Hematopoietic multipotent progenitor cell treated with erythropoietin and hydrocortisone succinate and interleukin-3 and kit ligand, for 17 days (in vitro differentiated cells): ENCODE measurements around the gene SLC66A1.

ENCODE experiments used
- DNase-seq: peaks from one replicate; pipeline ENCODE4 v3.0.0-alpha.2; 2015; ENCODE audit warnings: low spot score

Gene SLC66A1

DNA sequence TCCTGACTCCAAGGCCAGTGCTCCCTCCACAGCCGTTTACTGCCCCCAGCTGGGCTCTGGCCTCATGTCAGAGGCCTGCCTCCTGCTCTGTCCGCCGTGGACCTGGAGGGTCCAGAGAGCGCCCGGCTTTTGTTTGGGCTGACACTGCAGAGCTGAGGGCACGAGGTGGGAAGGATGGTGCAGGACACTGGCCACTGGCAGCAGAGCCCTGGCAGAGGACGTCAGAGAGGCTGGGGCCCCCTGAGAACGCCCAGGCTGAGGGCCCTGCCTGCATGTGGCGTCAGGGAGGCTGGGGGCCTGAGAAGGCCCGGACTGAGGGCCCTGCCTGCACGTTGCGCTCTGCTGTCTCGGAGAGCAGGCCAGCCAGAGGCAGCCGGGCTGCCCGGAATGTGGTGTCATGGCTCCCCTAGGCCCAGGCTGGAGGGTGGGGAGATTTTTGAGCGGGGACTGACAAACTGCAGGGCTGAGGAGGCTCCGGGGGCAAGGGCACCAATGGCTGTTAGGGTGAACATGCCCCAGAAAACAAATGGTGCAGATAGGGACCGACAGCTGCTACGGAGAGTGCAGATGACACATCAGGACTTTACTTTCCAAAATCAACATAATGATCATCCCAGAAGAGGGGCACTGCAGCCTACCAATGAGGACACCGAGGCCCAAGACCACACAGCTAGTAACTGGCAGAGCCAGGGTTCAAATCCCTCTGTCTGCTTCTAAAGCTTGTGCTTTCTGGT lies 31.7 kb downstream of the SLC66A1 start:
- no peak for DNase-seq

- DNase-seq, result peak; percentile 19
These were observed 32.3 kb downstream of the SLC66A1 start for GRCh38 chr1:19344372-19344810.

GRCh38 chr1:19344831-19345230 lies 32.7 kb downstream of the SLC66A1 start:
- no peak for DNase-seq

DNA sequence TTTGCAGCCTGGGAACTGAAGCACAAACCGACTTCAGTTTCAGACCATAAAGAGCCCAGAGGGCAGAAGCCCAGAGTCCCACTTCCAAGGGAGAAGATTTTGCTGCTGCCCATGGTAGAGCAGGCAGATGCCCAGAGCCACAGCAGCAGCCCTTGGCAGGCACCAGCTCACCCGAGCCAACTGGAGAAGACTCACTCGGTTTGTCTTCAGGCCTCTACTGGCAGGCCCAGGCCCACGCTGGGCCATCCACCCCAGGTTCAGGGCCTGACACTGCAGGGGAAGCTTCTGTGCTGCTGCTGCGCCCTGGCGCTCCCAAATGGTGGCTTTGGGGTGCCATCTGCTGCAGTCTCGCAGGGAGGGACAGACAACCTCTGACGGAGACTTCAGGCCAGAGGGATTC lies 33.3 kb downstream of the SLC66A1 start:
- no peak for DNase-seq

GRCh38 chr1:19346026-19346425 lies 33.9 kb downstream of the SLC66A1 start:
- no peak for DNase-seq

- no peak for DNase-seq
These were observed 35.5 kb downstream of the SLC66A1 start for GRCh38 chr1:19347533-19348172.

GRCh38 chr1:19348441-19349198 lies 36.5 kb downstream of the SLC66A1 start:
- no peak for DNase-seq

GRCh38 chr1:19349999-19350398 lies 37.9 kb downstream of the SLC66A1 start:
- DNase-seq, result no peak

DNA sequence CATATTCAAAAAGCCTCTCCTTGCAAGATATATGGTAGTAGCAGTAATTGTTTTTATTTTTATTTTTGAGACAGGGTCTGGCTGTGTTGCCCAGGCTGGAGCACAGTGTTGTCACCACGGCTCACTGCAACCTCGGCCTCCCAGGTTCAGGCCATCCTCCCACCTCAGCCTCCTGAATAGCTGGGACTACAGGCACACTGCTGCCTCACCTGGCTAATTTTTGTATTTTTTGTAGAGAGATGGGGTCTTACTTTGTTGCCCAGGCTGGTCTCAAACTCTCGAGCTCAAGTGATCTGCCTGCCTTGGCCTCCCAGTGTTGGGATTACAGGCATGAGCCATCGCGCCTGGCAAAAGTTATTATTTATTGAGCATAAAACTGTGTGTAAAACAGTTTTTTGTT lies 38.4 kb downstream of the SLC66A1 start:
- no peak for DNase-seq

DNA sequence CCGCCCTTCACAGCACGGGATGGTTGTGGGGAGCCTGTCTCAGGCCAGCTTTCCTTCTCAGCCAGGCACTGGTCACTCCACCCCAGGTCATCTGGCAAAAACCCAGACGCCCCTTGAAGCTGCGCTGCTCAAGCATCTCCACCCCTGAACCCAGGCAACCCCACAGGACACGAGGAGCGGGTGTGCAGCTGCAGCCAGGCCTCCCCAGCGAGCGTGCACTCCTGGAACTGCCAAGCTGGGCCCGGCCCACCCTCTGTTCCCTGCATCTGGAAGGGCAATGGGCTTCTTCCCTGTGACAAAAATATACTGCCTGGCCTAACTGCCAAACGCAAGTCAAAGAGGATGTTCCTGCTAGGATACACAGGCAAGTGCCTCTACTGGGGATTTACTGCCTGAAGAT lies 39.7 kb downstream of the SLC66A1 start:
- DNase-seq, result no peak

DNA sequence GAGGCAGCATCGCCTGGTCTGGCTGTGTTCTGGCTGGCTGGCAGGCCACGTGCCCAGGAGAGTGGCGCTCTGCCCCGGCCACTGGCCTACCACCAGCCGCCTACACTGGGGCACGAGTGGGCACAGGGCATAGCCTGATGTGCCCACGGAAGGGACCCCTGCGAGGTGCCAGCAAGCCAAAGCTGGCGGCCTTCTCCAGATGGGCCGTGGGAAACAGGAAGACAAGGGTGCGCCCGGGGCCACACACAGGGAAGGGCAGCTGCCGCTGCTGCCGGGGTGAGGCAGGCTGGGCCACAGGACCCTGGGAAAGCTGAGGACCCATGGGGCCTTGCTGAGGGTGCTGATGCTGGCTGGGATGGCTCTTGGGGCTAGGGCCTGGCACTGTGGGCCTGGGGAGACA lies 40.7 kb downstream of the SLC66A1 start:
- no peak for DNase-seq

GRCh38 chr1:19353596-19353995 lies 41.5 kb downstream of the SLC66A1 start:
- no peak for DNase-seq

- no peak for DNase-seq
These were observed 42.4 kb downstream of the SLC66A1 start for GRCh38 chr1:19354531-19354981.

DNA sequence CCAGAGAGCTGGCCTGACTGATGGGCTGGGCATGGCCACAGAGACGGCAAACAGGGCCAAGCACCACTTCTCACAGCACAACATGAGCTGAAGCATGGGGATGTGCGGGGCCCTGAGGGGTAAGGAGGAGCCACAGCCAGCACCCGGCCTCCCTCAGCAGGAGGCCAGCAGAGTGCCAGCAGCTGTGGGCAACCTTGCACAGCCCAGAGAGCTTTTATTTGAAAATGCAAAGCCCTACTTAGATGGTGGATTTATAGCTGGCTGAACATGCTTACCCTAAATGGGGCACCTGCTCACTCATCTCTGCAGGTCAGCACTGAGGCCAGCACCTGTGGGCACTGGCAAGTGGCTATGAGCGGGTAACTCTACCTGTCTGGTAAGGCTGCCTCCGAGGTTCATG lies 44.1 kb downstream of the SLC66A1 start:
- DNase-seq, result no peak

DNA sequence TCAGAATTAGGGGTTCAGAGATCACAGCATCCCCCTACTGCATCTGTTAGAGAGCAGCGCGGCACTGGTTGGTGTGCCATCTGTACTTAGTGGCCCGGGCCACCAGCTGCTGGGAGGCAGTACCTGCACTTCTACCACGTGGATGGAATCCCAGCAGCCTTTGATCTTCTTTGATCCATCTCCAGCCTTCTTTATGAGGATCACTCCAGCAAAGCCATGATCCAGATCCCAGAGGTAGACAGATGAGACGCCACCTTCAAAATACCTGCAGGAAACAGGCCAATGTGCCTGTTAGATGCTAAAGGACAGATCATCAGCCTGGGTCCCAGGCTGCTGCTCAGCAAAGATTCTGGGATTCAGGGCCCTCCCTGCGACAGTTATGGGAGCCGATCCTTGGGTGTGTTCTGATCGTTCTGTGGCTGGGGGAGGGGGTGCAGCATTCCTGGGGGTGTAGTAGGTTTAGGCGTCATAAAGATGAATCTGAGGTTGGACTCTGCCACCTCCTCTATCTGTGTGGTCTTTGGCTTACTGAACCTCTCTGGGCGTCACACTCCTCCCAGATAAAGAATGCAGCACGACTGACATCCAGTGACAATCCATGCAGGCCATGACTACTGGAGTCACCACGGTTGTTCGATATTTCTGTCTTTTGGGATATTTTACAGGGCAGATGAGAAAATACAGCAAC lies 45.3 kb downstream of the SLC66A1 start:
- no peak for DNase-seq

DNA sequence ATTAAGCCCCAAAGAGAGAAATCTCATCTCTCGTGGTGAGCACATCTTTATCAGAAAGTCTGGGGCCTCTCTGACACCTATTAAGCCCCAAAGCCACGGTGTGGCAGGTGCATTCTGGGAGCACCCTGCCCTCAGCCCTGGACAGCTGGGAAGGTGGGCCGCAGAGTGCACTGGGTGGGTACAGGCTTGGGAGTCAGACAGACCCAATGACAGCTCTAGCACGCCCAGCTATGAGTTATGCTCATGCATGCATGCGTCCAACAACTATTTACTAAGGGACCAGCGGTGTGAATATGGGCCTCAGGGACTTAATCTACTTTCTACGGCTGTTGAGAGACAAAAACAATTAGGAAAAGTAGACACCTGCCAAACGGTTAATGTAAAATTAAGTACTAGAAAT lies 46.6 kb downstream of the SLC66A1 start:
- DNase-seq, result no peak

- DNase-seq, result no peak
These were observed 47.2 kb downstream of the SLC66A1 start for GRCh38 chr1:19359357-19359756.

DNA sequence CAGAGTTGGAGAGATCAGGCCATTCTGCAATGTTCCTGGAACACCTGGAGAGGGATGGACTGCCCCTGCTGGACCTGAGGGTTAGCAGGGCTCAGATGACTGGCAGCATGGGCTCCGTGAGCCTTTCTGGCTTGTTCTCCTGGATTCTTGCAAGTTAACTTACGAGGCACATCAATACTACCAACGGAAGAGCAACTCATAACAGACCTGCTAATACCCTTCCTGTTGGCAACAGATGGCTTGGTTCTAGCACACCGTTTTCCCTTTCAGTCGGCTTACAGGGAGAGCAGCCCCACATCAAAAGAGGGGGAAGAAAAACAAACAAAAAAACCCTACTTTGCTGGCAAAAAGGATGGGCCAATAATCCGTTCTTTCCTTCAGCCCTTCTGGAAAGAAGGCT lies 47.9 kb downstream of the SLC66A1 start:
- DNase-seq, result no peak

DNA sequence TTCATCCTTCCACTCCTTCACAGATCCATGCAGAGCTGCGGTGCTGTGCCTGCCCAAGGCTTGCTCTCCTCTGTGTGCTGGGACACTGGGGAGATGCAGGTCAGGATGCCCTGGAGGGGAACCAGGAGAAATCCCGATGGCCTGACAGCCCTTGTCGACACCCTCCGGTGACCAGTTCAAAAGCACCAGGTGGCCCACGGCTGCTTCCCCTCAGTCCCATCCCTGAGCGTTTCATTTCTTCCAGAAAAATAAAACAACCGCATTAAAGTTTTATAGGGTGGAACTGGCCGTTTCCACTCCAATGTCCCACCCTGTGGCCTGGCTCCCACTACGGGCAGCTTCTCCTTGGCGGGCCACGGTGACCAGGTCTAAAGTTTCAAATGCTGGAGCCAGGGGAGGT lies 48.3 kb downstream of the SLC66A1 start:
- no peak for DNase-seq

DNA sequence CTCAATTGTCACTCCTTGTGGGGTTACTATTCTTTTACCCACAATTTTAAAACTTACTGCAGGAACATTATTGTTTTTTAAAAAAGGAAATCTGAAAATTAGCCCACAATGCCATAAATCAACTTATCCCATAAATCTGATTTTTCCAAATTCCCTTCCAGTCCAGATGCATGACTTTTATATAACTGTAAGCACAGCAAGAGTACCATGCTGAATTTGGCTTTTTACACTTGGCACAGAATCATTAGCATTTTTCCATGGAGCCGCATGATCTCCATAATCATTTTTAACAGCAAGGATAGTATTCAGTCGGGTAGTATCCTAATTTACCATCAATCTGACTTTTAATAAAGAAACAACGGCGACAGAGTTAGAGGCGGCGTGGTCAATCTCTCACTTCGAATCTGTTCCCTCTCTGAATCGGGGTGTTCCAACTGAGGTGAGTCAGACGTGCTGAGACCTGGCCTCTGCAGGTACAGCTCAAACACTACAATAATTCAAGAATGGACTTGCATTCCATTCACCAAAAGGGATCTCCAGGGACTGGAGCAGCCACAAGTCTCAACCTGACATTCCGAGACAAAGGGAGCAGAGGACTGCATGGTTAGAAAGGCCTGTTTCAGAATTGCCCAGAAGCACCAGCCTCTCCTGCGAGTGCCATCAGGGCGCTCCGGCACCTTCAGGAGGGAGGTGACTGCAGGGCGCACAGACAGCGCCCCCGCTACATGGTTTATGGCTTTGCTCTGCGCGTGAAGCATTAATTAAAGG lies 48.9 kb downstream of the SLC66A1 start:
- no peak for DNase-seq

DNA sequence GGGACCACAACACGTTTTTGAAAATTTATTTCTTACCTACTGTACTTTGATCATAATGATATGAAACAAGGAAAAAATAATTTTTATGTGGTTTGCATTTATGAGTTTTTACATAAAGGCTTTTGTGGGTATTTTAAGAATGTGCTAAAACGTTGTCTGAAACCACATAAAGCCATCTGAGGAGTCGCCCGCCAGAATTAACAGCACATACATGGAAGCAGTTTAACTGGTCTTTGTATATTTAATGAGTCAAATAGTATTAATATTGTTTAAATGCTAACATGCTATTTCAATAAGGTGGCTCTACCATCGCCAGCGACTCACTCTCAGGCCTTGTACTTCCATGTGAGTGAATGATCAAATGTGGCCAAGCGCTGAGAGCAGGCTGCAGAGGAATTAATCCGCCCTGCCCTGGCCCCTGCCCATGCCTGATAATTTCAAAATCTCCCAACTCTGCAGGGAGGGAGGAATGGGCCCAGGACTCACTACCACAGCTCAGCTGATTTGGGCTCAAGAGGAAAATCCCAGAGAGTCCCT lies 49.6 kb downstream of the SLC66A1 start:
- no peak for DNase-seq
